ENCODE data around the gene SCD5.

The SCD5 gene

DNA sequence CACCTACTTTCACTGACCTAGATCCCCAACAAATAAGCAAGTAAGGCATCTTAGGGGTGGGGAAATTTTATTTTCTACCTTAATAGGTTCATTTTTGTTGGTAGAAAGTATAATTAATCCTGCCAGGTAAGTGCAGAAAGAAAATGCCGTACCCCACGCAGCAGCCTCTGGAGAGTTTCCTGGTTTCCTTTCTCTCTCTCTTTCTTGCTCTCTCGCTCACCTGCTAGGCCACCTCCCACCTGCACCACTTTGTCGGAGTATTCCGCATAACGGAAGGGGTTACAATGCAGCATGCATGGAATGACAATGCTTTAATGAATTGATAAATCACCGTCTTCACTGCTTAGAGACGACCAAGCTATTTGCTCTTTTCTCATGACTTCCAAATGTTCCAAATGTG is 101.0 kb downstream of the SCD5 start:
- CTCF ChIA-PET, result no interaction called here
- DNase-seq (ENCODE audit: extremely low spot score), result no peak
- no peak for TF ChIP-seq ZNF384 (IDR thresholded peaks at IDR 0.05)
- TF ChIP-seq FOXA1 (IDR thresholded peaks at IDR 0.05), result no peak
- no peak for TF ChIP-seq ARNT (IDR thresholded peaks at IDR 0.05)
- no peak for TF ChIP-seq FOXK2 (IDR thresholded peaks at IDR 0.05)
- TF ChIP-seq HDGF (IDR thresholded peaks at IDR 0.05; ENCODE audit: borderline replicate concordance), result no peak
- TF ChIP-seq LEF1 (IDR thresholded peaks at IDR 0.05; ENCODE audit: borderline replicate concordance), result no peak
- TF ChIP-seq SUZ12 (IDR thresholded peaks at IDR 0.05), result no peak
- POLR2A ChIA-PET, result no interaction called here

GRCh38 chr4:82696117-82696860 is 102.3 kb downstream of the SCD5 start:
- ChIA-PET POLR2A (no interaction called here), CTCF (no interaction called here)
- DNase-seq (ENCODE audit: extremely low spot score), result no peak
- TF ChIP-seq NFRKB (IDR thresholded peaks at IDR 0.05) (no peak), TARDBP (IDR thresholded peaks at IDR 0.05) (no peak), L3MBTL2 (conservative IDR thresholded peaks at IDR 0.05) (no peak), LEF1 (IDR thresholded peaks at IDR 0.05; ENCODE audit: borderline replicate concordance) (no peak), SUZ12 (IDR thresholded peaks at IDR 0.05) (no peak), FOXA1 (IDR thresholded peaks at IDR 0.05) (no peak), FOXK2 (IDR thresholded peaks at IDR 0.05) (no peak), ELF4 (IDR thresholded peaks at IDR 0.05) (no peak)

GRCh38 chr4:82694892-82695291 is 103.7 kb downstream of the SCD5 start:
- ChIA-PET CTCF (no interaction called here), POLR2A (no interaction called here)
- TF ChIP-seq HDGF (IDR thresholded peaks at IDR 0.05; ENCODE audit: borderline replicate concordance), result no peak
- no peak for TF ChIP-seq ELF4 (IDR thresholded peaks at IDR 0.05)
- TF ChIP-seq SUZ12 (IDR thresholded peaks at IDR 0.05), result no peak
- TF ChIP-seq, protein P1, sequence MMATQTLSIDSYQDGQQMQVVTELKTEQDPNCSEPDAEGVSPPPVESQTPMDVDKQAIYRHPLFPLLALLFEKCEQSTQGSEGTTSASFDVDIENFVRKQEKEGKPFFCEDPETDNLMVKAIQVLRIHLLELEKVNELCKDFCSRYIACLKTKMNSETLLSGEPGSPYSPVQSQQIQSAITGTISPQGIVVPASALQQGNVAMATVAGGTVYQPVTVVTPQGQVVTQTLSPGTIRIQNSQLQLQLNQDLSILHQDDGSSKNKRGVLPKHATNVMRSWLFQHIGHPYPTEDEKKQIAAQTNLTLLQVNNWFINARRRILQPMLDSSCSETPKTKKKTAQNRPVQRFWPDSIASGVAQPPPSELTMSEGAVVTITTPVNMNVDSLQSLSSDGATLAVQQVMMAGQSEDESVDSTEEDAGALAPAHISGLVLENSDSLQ (IDR thresholded peaks at IDR 0.05), result no peak
- TF ChIP-seq SP1 (IDR thresholded peaks at IDR 0.05), result no peak
- TF ChIP-seq CTBP1 (IDR thresholded peaks at IDR 0.05; ENCODE audit: borderline replicate concordance), result no peak
- no peak for TF ChIP-seq ARNT (IDR thresholded peaks at IDR 0.05)
- TF ChIP-seq FOXM1 (IDR thresholded peaks at IDR 0.05; ENCODE audit: borderline replicate concordance), result no peak
- no peak for TF ChIP-seq LEF1 (IDR thresholded peaks at IDR 0.05; ENCODE audit: borderline replicate concordance)
- TF ChIP-seq TARDBP (IDR thresholded peaks at IDR 0.05), result no peak
- no peak for TF ChIP-seq L3MBTL2 (conservative IDR thresholded peaks at IDR 0.05)
- no peak for TF ChIP-seq FOXK2 (IDR thresholded peaks at IDR 0.05)
- TF ChIP-seq FOXA1 (IDR thresholded peaks at IDR 0.05), result no peak
- no peak for TF ChIP-seq NFRKB (IDR thresholded peaks at IDR 0.05)
- no peak for TF ChIP-seq ZNF384 (IDR thresholded peaks at IDR 0.05)
- TF ChIP-seq BHLHE40 (IDR thresholded peaks at IDR 0.05; ENCODE audit: borderline replicate concordance), result no peak
- no peak for DNase-seq (ENCODE audit: extremely low spot score)

GRCh38 chr4:82694046-82694445 is 104.5 kb downstream of the SCD5 start:
- ChIA-PET POLR2A (no interaction called here), CTCF (no interaction called here)
- no peak for DNase-seq (ENCODE audit: extremely low spot score)
- TF ChIP-seq NFRKB (IDR thresholded peaks at IDR 0.05) (no peak), HDGF (IDR thresholded peaks at IDR 0.05; ENCODE audit: borderline replicate concordance) (no peak)
- TF ChIP-seq, protein P1 (IDR thresholded peaks at IDR 0.05), result no peak

DNA sequence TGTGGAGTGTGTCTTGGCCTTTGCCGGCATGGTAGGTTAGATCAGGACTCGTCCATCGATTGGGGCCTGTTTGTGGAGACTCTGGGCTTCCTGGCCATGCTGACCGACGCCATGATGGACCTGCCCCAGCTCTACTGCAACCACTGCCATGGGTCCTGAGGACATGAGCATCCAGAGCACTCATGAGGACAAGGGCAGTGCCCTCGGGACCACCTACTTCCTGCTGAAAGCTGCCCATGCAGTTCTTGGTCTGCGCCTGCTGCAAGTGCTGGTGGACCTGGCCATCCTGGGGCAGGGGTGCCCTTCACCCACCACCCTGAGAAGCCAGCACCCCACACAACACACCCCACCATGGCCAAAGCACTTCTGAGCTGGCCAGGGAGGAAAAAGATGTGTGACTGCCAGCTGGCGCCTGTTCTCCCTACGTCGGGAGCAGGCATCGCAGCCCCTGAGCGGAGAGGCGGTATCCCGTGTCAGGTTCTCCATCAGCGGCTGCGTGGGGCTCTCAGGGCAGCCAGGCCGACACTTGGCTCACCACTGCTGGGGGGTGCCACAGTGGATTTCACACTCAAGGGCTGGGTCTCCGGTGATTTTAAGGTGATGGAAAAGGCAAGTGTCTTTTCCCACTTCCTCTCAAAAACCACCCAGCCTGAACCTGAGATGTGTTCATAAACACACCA is 106.4 kb downstream of the SCD5 start:
- TF ChIP-seq L3MBTL2 (conservative IDR thresholded peaks at IDR 0.05) (no peak), BHLHE40 (IDR thresholded peaks at IDR 0.05; ENCODE audit: borderline replicate concordance) (no peak), SP1 (IDR thresholded peaks at IDR 0.05) (no peak), ELF4 (IDR thresholded peaks at IDR 0.05) (no peak), FOXK2 (IDR thresholded peaks at IDR 0.05) (no peak), LEF1 (IDR thresholded peaks at IDR 0.05; ENCODE audit: borderline replicate concordance) (no peak), ARNT (IDR thresholded peaks at IDR 0.05) (no peak), ZNF384 (IDR thresholded peaks at IDR 0.05) (no peak)

DNA sequence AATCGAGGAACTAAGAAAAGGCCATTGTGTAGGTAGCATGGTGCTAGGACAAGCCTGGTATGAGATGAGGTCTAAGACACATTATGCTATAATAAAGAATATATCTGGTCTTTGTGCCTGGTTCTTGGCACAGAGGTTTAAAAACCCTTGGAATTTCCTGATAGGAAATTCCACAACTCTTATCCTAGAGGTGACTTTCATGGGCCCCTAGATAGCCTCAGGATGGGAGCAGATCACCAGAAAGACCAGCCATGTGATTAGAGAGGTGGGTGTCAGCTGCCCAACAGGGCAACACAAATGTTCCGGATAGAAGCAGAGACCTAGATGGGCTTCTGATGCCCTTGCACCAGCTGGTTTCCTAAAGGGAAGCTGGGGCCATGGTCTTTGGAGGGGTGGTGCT is 107.2 kb downstream of the SCD5 start:
- TF ChIP-seq NFRKB (IDR thresholded peaks at IDR 0.05) (no peak), SP1 (IDR thresholded peaks at IDR 0.05) (no peak), BHLHE40 (IDR thresholded peaks at IDR 0.05; ENCODE audit: borderline replicate concordance) (no peak), ELF4 (IDR thresholded peaks at IDR 0.05) (no peak), LEF1 (IDR thresholded peaks at IDR 0.05; ENCODE audit: borderline replicate concordance) (no peak)
- POLR2A ChIA-PET, result no interaction called here
- no peak for DNase-seq (ENCODE audit: extremely low spot score)
- CTCF ChIA-PET, result no interaction called here

More for the DNA sequence above, 106.4 kb downstream of the SCD5 start:
- DNase-seq (ENCODE audit: extremely low spot score), result no peak
- ChIA-PET CTCF (no interaction called here), POLR2A (no interaction called here)

DNA sequence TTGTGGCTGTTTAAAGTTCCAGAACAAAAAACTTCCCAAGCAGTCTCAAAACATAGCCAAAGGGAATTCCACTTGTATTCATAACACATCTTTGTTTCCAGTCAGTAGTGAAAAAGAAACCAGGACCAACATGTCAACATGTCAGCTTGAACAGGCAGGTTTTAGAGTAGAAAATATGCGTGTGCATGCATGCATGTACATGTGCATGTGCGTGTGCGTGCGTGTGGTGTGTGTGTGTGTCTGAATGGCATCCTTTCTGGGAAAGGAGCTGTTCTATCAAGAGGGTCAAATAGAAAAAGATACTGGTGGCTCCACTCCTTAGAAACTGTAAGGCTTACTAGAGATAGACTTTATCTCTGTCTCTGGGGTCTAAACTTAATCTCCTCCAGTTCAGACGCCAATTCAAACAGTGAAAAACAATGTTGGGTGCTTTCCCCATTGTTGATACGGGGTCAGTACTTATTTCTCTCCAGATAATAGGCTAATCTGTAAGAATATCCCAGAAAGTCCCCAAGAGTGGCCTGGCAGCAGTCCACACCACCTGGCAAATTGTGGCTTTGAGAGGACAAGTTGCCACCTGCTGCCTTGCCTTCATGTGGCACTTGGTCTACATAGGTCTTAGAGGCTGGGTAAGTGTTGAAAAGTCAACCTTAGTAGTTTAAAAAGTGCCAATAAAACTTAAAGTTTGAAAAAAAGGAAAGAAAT is 110.4 kb downstream of the SCD5 start:
- no peak for DNase-seq (ENCODE audit: extremely low spot score)
- POLR2A ChIA-PET, result no interaction called here
- TF ChIP-seq FOXA1 (IDR thresholded peaks at IDR 0.05) (no peak), CTBP1 (IDR thresholded peaks at IDR 0.05; ENCODE audit: borderline replicate concordance) (no peak), NFRKB (IDR thresholded peaks at IDR 0.05) (no peak), ARNT (IDR thresholded peaks at IDR 0.05) (no peak), LEF1 (IDR thresholded peaks at IDR 0.05; ENCODE audit: borderline replicate concordance) (no peak), L3MBTL2 (conservative IDR thresholded peaks at IDR 0.05) (no peak), TARDBP (IDR thresholded peaks at IDR 0.05) (no peak), FOXK2 (IDR thresholded peaks at IDR 0.05) (no peak), SUZ12 (IDR thresholded peaks at IDR 0.05) (no peak), ELF4 (IDR thresholded peaks at IDR 0.05) (no peak), HDGF (IDR thresholded peaks at IDR 0.05; ENCODE audit: borderline replicate concordance) (no peak), FOXM1 (IDR thresholded peaks at IDR 0.05; ENCODE audit: borderline replicate concordance) (no peak)
- TF ChIP-seq, protein P1 (IDR thresholded peaks at IDR 0.05), result no peak
- CTCF ChIA-PET, result no interaction called here
